Heart right ventricle (tissue), 16 donors: ENCODE results near the gene C10orf71. TPM values are rescaled to one million over a fixed set of nuclear protein-coding genes. Genes with fewer than 3 reads are reported as not detected.

Experiments
- ATAC-seq, 8 donors: fragments of 200-7000 bp; cut with Tn5 transposase; one replicate each; pipeline ENCODE4 v1.9.1; 2020; ENCODE audit warnings: mild to moderate bottlenecking in 8 of 8, moderate library complexity in 8 of 8, moderate number of reproducible peaks in 1 of 8
- DNase-seq, 2 donors: peaks; one replicate each; pipeline ENCODE4 v3.0.0-alpha.2; 2020
- H3K27ac ChIP-seq, 10 donors: fragments of 200-600 bp; sonication (generic) in 2 of 10; one replicate each; pipeline versions ENCODE4 v1.5.0 to v1.8.0; 2020 to 2022; ENCODE audit warnings: mild to moderate bottlenecking in 3 of 10
- H3K27me3 ChIP-seq, 7 donors: fragments of 200-600 bp; one replicate each; pipeline ENCODE4 v1.8.0; 2021 to 2022; ENCODE audit warnings: mild to moderate bottlenecking in 2 of 7
- H3K36me3 ChIP-seq, 9 donors: fragments of 200-600 bp; sonication (generic) in 1 of 9; one replicate each; pipeline versions ENCODE4 v1.5.0 to v1.8.0; 2020 to 2022; ENCODE audit warnings: mild to moderate bottlenecking in 2 of 9
- H3K4me1 ChIP-seq, 9 donors: fragments of 200-600 bp; sonication (generic) in 1 of 9; one replicate each; pipeline versions ENCODE4 v1.5.0 to v1.8.0; 2020 to 2022; ENCODE audit warnings: mild to moderate bottlenecking in 4 of 9
- H3K4me3 ChIP-seq, 10 donors: fragments of 200-600 bp; sonication (generic) in 2 of 10; one replicate each; pipeline versions ENCODE4 v1.5.0 to v1.8.0; 2020 to 2022; ENCODE audit warnings: mild to moderate bottlenecking in 7 of 10, moderate library complexity in 2 of 10
- H3K9me3 ChIP-seq, 11 donors: fragments of 200-600 bp in 10 of 11; sonication (generic) in 2 of 11; one replicate each; pipeline versions ENCODE4 v1.5.0 to v1.8.0; 2013 to 2022; ENCODE audit warnings: mild to moderate bottlenecking in 2 of 11, control low read depth in 1 of 11, moderate library complexity in 1 of 11
- WGBS, 2 donors: extraction: QIAGEN DNeasy Blood & Tissue Kit; methylation state at CpG; one replicate each; pipeline ENCODE4 v1.1.7; 2013; ENCODE audit warnings: inconsistent platforms in 1 of 2; 5-methylcytosine and 5-hydroxymethylcytosine counted together
- intact Hi-C, 10 donors: fragments of 100-400 bp; cut with DNase I; formaldehyde crosslinking; loops; one replicate each; pipeline versions ENCODE4 v1.11.1 to v1.14.2; 2022
- polyA plus RNA-seq, 2 donors: library from polyadenylated mRNA; stranded (reverse); fragments of 200-250 nt; gene quantifications; one replicate each; pipeline ENCODE4 v1.2.3, GENCODE V29; 2013
- total RNA-seq, 10 donors: library from RNA; stranded (reverse); fragmentation: NEBNext Ultra II Directional in 3 of 10; extraction: Animal tissue kit (Norgen Biotek cat#: 25700) in 3 of 10; gene quantifications; one replicate each; pipeline versions ENCODE4 v1.2.1 to v1.2.4, GENCODE V29; 2021 to 2023
- TF ChIP-seq, protein P1 (sequence below), 9 donors: fragments of 200-600 bp; sonication (generic) in 2 of 9; IDR thresholded peaks; one replicate each; pipeline versions ENCODE4 v1.5.0 to v1.8.0; 2021 to 2022; ENCODE audit warnings: antibody characterized with exemption in 9 of 9, mild to moderate bottlenecking in 5 of 9, moderate library complexity in 1 of 9
- donor health status: Arrhythmogenic right ventricular cardiomyopathy.
- donor health status: ischemic (EF 13 %, LVEDD 7.1; RV severe dilation, severe dysfunction).
- donor health status: healthy with polysubstance abuse.
- donor health status: DM: no; HTN: yes; CAD: no.
- donor health status: DM: no; HTN: no; CAD: no.
- donor health status: ischemic (EF 25% LVEDD 6.9; RV normal size, moderate dysfunction).
- donor health status: ischemic (EF 25% LVEDD 5.7; RV mildly dilated, moderate dysfunction).
- donor health status: healthy.
- donor health status: DM: yes; HTN: yes; CAD: no.
- donor health status: Ischemic cardiomyopathy.
- donor health status: ischemic (EF 35%, LVEDD 5.7; RV mildly dilated, moderate dysfunction).
- donor health status: nonischemic (EF 11% LVEDD 7.7; RV severe dilation, severe dysfunction).
- donor health status: DM: yes; HTN: yes; CAD: no.
- donor health status: PGD.
- donor health status: ischemic (EF 29% LVEDD 5.4; RV normal size, mild dysfunction).
- donor health status: nonischemic (EF 23%, LVEDD 6.1; RV moderate dilation, normal function).

The C10orf71 gene
- total and polyA plus RNA-seq, 12 donors = 3.6 to 225 (median 149) TPM

DNA sequence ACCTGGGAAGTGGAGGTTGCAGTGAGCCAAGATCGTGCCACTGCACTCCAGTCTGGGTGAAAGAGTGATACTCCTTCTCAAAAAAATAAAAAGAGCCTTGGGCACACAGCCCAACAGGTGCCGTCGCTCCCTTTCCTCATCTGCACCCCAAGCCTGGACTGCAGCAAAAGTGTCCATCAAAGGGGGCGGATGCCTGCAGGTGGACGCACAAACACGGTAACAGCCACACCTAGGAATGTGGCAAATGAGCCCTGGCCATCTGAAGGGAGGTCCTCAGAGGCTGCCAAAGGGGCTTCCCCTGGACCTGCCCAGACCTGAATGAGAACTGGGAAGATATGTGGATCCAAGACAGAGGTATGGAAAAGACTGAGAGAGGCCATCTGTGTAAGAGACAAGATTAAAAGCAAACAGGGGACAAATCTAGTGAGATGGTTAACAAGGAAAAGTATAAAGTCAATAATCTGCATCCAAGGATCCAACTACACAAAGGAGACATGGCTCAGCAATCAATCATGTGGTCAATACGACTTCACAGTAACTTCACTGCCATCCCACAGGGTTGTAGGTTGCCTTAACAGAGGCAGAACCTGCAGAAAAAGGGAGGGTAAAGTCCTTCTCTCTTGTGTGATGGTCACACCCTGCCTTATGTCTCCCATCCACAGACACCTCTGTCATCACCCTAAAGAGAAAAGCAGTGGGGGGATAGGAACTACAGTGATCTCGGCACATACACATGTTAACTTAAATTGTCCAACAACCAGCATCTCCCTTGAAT, 71.5 kb downstream of the C10orf71 start:
- no peaks in the 10 kb centered on the region for H3K4me1 ChIP-seq
- DNase-seq (no peak), ATAC-seq (no peak)
- H3K27me3 ChIP-seq = peaks cover 0 to 4% (median 0%) of the 10 kb centered on the region in 7 donors
- H3K4me3 ChIP-seq = no peak overlapping the region
- no peaks in the 10 kb centered on the region for H3K9me3 ChIP-seq
- 89% methylated on average over 8 of the region's 8 CpGs for WGBS, 2 donors
- no peaks in the 10 kb centered on the region for H3K36me3 ChIP-seq
- H3K27ac ChIP-seq = no peak overlapping the region
- TF ChIP-seq, protein P1, sequence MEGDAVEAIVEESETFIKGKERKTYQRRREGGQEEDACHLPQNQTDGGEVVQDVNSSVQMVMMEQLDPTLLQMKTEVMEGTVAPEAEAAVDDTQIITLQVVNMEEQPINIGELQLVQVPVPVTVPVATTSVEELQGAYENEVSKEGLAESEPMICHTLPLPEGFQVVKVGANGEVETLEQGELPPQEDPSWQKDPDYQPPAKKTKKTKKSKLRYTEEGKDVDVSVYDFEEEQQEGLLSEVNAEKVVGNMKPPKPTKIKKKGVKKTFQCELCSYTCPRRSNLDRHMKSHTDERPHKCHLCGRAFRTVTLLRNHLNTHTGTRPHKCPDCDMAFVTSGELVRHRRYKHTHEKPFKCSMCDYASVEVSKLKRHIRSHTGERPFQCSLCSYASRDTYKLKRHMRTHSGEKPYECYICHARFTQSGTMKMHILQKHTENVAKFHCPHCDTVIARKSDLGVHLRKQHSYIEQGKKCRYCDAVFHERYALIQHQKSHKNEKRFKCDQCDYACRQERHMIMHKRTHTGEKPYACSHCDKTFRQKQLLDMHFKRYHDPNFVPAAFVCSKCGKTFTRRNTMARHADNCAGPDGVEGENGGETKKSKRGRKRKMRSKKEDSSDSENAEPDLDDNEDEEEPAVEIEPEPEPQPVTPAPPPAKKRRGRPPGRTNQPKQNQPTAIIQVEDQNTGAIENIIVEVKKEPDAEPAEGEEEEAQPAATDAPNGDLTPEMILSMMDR (IDR thresholded peaks at IDR 0.05) = no peak
- intact Hi-C loops = loop anchor here in 1 of 10 donors (10.0 kb wide), 1 partner anchor 706 kb away; no protein-coding TSS in a partner anchor

DNA sequence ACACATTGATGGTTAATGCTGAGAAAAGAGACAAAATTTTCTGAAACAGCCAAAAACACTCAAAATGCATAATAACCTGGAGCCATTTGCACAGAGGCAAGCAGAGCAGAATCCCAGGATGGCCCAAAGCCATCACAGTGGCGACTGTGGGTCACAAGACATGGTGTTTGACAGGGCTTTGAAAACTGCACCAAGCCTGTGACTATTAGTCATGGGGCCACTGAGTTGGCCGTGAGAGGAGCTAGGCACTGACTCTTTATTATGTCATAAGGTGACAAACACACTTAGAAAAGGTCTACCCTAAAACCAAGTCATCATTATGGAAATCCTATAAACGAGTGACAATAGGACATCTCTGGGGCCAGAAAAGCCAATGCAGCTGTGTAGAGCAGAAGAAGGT, 73.0 kb downstream of the C10orf71 start:
- Histone ChIP-seq H3K27ac (no peak overlapping the region), H3K9me3 (no peaks in the 10 kb centered on the region), H3K27me3 (peaks cover 0 to under 1% (median 0%) of the 10 kb centered on the region in 7 donors), H3K4me3 (no peak overlapping the region), H3K4me1 (no peaks in the 10 kb centered on the region), H3K36me3 (no peaks in the 10 kb centered on the region)
- intact Hi-C loops = loop anchor here in 1 of 10 donors (10.0 kb wide), 1 partner anchor 707 kb away; no protein-coding TSS in a partner anchor
- no peak for ATAC-seq
- TF ChIP-seq, protein P1 (IDR thresholded peaks at IDR 0.05) = no peak
- no peak for DNase-seq
- WGBS, 2 donors = 82 to 84% methylated on average over 3 of the region's 3 CpGs

GRCh38 chr10:49373361-49373760, 74.4 kb downstream of the C10orf71 start:
- TF ChIP-seq, protein P1 (IDR thresholded peaks at IDR 0.05) = no peak
- Histone ChIP-seq H3K4me1 (no peaks in the 10 kb centered on the region), H3K27ac (no peak overlapping the region), H3K36me3 (no peaks in the 10 kb centered on the region), H3K27me3 (peaks cover 0 to 5% (median 0%) of the 10 kb centered on the region in 7 donors), H3K9me3 (no peaks in the 10 kb centered on the region), H3K4me3 (no peak overlapping the region)
- intact Hi-C loops = loop anchor here in 1 of 10 donors (10.0 kb wide), 1 partner anchor 709 kb away; no protein-coding TSS in a partner anchor
- ATAC-seq = no peak
- 94 to 97% methylated on average over 5 of the region's 5 CpGs for WGBS, 2 donors
- DNase-seq = no peak

- ATAC-seq = no peak
- intact Hi-C loops = loop anchor here in 1 of 10 donors (10.0 kb wide), 1 partner anchor 710 kb away; no protein-coding TSS in a partner anchor
- no peaks in the 10 kb centered on the region for H3K4me1 ChIP-seq
- no peaks in the 10 kb centered on the region for H3K36me3 ChIP-seq
- no peak overlapping the region for H3K4me3 ChIP-seq
- no peaks in the 10 kb centered on the region for H3K9me3 ChIP-seq
- DNase-seq = no peak
- peaks cover 0 to 7% (median 0%) of the 10 kb centered on the region in 7 donors for H3K27me3 ChIP-seq
- 84 to 86% methylated on average over 5 of the region's 5 CpGs for WGBS, 2 donors
- TF ChIP-seq, protein P1 (IDR thresholded peaks at IDR 0.05) = no peak
- no peak overlapping the region for H3K27ac ChIP-seq
Measured at GRCh38 chr10:49374740-49375139, 75.8 kb downstream of the C10orf71 start.
